Mucosa of gallbladder (tissue), 1 donor: Measurements from ENCODE around the gene CLEC4C. TPM values are rescaled to one million over a fixed set of nuclear protein-coding genes. Genes with fewer than 3 reads are reported as not detected.

Experiments used
- DNase-seq: peaks from one replicate; pipeline ENCODE4 v3.0.0-alpha.2; 2020; ENCODE audit warnings: low spot score
- total RNA-seq: library from RNA; stranded (reverse); gene quantifications from one replicate; pipeline ENCODE4 v1.2.1, GENCODE V29; 2021
- donor health status: DM: no; HTN: no; CAD: no.

The CLEC4C gene
- total RNA-seq, 1 donor from 2014 or later = not detected

DNA sequence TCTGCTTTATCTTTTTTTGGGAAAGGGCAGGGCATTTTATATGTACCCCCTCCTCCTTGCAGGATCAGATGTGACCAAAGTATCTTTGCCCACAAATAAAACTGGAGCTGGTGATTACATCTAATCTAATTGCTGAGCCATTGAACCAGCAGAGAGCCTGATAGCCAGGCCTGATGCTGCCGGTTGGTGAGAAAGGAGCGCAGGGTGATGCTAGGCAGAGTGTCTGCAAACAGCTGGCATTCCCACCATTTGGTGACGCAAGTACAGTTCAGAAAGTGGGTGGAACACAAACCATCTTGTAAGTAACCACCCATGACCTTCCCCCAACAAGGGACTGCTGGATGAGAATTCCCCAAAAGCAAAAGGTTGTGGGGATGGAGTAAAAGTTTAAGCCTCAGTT is 23.2 kb downstream of the CLEC4C start:
- no peak for DNase-seq

DNA sequence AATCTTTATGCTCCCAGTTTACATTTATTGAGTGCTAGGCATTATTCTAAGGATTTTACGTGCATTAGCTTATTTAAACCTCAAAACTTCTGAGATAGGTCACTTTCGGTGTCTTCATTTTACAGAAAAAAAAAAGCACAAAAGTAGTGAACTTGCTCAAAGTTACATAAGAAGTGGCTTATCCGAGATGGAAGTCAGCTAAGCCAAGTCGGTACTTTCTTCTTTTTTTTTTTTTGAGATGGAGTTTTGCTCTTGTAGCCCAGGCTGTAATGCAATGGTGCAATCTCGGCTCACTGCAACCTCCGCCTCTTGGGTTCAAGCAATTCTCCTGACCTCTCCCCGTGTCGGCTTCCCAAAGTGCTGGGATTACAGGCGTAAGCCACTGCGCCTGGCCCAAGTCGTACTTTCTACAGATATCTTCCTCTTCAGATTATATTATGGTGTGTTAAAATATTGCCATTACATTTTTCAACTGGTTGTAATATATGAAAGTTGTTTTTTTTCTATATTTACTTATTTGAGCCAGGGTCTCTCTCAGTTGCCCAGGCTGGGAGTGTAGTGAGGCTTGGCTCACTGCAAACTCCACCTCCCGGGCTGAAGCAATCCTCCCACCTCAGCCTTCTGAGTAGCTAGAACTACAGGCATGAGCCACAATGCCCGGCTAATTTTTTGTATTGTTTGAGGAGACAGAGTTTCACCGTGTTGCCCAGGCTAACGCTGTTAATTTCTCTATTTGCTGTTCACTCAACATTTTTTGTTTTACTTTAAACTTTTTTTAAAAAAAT is 27.0 kb downstream of the CLEC4C start:
- no peak for DNase-seq

DNA sequence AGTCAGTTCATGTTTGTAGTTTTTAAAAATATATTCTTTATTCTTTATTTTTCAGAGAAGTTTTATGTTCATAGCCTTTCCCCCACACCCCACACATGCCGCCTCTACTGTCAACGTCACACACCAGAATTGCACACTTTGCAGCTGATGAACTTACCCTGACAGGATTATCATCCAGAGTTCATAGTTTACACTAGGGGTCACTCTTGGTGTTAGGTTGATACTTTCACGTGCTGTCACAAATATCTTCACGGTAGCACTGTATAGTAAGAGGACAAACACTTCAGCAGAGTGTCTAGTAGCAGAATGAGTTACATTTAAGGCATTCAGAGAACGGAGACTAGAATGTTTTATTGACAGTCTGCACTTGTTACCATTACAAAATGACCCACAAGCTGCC is 30.8 kb downstream of the CLEC4C start:
- DNase-seq = no peak

DNA sequence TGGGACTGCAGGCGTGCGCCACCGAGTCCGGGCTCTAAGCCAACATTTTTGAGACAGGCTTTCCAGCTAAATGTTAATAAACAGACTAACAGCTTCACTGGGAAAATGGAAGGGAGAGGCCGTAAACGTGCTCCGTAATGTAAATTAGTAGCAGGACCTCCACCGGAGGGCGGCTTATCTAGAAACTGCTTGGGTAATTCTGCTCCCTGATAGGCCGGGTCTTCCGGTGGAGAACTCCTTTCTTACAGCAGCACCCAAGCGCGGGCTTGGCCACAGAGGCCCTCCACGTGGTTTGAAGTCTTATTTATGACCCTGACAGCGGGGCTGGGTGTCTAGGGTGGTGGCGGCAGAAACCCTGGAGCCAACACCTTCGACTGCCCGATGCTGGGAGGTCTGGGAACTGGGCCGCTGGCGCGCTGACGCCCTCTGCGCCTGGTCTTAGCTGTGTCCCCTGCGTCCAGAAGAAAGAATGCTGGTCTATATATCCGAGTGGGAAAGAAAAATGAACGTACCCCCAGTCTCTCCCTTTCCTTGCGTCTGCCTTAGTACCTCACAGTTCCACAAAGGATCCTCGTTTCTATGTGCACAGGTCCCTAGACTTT is 34.2 kb downstream of the CLEC4C start:
- no peak for DNase-seq

DNA sequence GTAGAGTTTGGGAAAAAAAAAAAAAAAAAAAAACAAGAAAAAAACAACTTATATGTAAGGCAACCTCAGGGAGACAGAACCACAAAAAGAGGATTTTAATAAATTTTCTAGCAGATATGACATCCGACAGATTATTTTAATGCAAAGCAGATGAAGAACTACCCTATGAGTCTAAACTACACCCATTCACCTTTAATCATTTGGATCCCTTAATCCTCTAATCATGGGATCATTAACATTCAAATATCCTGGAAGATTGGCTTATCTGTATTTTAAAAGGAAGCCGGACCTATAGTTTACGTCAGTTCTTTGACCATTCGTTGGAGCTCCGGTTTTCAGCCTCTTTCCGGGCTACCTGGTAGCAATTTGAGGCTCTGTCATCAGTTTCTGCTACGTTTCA is 36.0 kb downstream of the CLEC4C start, which contains the start of gene DPPA3:
Gene DPPA3 (plus strand): TSS at position 301 of the 400 bp plus-strand sequence. CDS start 138 bp downstream, outside the sequence.
- no peak for DNase-seq

DNA sequence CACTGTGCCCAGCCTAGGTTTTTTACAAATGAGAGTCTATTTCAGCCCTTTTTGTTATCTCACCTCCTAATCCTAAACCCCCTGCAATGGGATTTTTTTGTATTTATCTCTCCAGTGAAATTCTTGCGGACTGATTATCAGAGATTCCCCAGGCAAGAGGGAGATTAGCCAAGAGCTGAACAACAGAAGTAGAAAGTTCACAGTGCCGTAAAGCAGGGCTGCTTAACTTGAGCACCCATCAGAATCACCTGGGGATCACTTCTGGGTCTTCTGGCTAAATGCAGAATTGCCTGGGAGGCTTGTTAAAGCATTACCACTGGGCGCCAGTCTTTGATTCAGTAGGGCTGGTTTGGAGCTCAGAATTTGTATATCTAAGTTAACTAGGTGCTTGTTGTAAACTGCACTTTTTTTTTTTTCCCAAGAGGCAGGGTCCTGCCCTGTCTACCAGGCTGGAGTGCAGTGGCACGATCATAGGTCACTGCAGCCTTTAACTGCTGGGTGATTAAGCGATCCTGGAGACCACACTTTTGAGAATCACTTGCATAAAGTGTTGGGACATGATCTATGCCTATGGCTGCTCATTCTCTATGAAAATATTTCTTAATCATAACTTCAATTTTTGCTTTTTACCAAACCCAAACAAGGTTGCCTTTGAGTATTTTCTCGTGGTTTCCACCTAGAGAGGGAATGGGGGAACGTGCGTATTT is 37.1 kb downstream of the CLEC4C start:
- DNase-seq = no peak

DNA sequence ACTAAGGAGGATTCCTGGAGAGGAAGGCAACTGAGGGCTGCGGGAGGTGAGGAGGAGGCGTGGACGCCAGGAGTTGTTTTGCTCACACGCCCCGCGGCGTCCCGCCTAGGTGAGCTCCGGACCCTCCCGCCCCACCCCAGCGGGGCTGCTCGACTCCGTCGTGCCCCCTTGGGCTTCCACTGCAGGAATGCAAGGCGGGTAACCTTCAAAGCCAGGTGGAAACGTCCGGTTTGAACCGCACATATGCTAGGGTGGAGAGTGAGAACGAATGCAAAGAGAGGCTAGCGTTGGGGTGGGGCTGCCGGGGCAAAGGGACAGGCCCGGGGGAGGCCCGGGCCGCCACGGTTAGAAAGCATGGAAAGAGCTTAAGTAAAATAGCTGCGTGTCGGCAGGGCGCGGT is 41.3 kb downstream of the CLEC4C start:
- no peak for DNase-seq

DNA sequence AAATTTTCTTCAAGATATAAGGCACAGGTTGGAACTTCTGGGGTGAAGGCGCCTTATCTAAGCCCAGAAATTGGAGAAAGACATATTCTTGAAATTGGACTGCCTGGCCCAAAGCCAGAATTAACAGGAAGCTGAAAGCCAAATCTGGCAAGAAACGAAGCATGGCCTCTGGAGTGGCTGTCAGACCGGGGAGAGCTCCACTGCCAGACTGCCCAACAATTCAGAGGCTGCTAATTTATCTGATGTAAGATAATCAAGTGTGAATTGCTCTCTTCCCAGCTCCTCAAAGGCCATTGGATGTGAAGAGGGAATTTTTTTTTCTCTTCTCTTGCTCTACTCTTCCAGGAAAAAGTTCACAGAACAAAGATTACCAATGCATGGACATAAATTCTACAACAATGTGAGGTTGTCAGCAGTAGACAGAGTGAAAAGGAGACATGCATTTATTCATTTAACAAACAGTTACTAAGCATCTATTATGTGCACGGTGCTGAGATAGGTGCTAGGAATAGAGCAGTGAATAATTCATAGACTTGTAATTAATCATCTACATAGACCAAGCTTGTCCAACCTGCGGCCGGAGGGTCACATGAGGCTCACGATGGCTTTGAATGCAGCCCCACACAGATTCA is 51.5 kb downstream of the CLEC4C start, which contains the start of gene GDF3:
Gene GDF3 (minus strand): TSS at position 210 of the 632 bp plus-strand sequence. CDS start 47 bp downstream, at position 163.
- DNase-seq = peak; percentile 24

DNA sequence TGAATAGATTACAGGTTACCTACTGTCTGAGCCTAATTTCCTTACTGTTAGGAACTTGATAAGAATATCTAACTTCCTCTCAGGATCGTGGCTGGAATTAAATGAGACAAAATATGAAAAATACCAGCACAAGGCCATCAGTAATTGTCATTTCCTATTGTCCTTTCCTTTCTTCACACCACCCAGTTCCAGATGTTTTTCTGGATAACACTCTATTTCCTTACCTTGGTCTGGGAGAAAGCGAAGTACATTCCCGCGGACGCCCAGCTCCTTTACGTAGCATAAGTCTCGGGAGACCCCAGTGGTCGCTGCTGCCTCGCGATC is 52.0 kb downstream of the CLEC4C start:
- DNase-seq = no peak

DNA sequence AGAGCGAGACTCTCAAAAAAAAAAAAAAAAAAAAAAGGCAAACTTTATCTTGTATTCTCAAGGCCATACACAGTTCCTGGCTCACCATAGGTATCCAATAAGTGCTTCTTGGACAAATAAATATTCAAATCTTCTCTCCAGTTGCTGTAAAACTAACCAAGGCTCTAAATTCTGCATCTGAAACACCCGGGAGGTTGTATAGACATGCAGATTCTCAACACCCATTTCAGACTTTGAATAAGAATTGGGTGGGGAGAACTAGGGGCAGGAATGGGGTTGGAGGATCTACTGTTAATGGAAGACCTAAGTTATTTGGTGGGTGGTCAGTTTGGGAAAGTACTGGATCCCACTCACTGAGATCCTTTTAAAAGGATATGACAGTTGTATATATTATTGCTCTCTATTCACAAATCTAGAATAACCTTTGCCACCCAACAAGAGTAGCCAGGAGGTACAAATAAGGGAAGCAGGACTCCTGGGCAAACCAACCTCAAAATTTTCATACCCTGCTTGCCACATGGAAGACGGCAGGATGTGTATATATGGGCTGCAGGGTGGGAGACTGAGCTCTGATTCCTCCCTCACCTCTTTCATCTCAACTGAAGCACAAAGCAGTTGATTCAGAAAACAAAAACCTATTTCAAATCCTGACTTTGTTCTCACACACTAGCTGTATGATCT is 52.5 kb downstream of the CLEC4C start:
- DNase-seq = no peak

DNA sequence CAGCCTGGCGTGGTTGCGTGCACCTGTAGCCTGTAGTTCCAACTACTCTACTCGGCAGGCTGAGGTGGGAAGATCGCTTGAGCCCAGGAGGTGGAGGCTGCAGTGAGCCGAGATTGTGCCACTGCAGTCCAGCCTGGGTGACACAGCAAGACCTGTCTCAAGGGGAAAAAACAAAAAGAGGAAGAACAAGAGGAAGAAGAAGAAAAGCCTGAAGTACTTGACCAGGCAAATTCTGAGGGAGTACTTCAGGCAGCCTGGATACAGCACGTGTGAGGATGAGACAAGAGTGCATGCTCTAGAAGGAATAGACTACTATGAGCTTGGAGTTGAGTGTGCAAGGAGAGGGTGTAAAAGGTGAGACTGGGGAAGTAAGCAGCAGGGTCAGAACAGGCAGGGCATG is 53.4 kb downstream of the CLEC4C start:
- DNase-seq = no peak

DNA sequence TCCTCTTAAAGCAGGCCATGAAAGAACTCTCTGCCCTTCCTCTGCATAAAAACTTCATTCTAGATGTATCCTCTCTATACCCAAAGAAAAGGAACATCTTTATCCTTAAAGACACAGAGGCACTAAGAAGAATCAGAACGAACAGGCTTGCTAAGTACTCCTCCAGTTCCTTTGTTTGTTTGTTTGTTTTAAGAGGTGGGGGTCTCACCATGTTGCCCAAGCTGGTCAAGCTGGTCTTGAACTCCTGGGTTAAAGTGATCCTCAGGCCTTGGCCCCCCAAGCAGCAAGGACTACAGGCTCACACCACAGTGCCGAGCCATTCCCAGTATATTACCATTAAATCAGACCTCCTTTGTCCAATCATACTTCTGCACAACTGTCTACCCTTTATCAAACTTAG is 65.6 kb downstream of the CLEC4C start:
- DNase-seq = no peak

Other genes starting within 250 kb of the CLEC4C start
- gene CD163, start 243.6 kb downstream of the CLEC4C start, total RNA-seq = 92.6 TPM
- gene APOBEC1, start 81.5 kb downstream of the CLEC4C start, total RNA-seq = 0.26 TPM
- gene GDF3, start 51.6 kb downstream of the CLEC4C start, total RNA-seq = not detected
- gene DPPA3, start 35.9 kb downstream of the CLEC4C start, total RNA-seq = not detected
- not detected for gene NANOGNB, start 17.8 kb upstream of the CLEC4C start, total RNA-seq
- gene NANOG, start 42.0 kb upstream of the CLEC4C start, total RNA-seq = 0.43 TPM
- 1.1 TPM for gene SLC2A14, start 125.5 kb upstream of the CLEC4C start, total RNA-seq
- gene SLC2A3, start 188.8 kb upstream of the CLEC4C start, total RNA-seq = 50.6 TPM